ENCODE results near the gene BEX2. TPM values are rescaled to one million over a fixed set of nuclear protein-coding genes. Genes with fewer than 3 reads are reported as not detected.
"Not testable (repeated sequence)": the region's sequence is repeated elsewhere in the genome, so short reads cannot be mapped to it uniquely, and the experiment has no call there.

BEX2 gene
- total RNA-seq, 6 experiments from 2014 or later = not detected

DNA sequence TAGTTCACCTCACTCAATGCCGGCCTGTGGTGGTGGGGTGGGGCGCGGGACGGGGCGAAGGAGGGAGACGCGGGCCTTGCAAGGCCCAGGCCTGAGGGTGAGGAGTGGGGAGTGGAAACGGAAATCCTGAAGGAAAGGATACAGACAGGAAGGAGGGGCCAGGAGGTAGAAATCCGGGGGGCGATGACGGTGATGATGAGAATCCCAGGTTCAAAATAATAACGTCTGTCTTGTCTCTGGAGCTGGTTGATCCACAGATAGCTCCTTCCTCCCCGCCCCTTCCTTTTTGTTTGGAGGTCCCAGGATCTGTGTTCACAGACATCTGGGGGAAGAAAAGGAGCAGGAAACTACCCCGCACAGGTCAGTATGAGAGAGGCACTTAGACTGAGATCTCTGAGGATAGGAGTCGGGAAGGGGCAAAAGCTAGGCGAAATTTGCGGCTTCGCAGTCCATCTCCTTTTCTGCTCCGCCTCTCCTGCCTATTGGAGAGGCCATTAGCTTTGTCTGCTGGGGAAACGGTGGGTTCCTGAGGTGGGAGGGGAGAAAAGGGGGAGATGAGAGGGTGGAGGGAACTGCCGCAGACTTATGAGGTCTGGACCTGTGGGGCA, 20.0 kb upstream of the BEX2 start:
- Mint-ChIP-seq H3K9me3 (no peaks in the 10 kb centered on the region), H3K4me3 (peak overlapping the region; percentile 90), H3K27ac (peak overlapping the region; percentile 58), H3K27me3 (ENCODE audit: insufficient read depth) (peaks cover 4% of the 10 kb centered on the region), H3K36me3 (ENCODE audit: low read depth) (no peaks in the 10 kb centered on the region), H3K4me1 (ENCODE audit: low read depth) (peaks cover 19% of the 10 kb centered on the region)
- TF ChIP-seq, protein P1, sequence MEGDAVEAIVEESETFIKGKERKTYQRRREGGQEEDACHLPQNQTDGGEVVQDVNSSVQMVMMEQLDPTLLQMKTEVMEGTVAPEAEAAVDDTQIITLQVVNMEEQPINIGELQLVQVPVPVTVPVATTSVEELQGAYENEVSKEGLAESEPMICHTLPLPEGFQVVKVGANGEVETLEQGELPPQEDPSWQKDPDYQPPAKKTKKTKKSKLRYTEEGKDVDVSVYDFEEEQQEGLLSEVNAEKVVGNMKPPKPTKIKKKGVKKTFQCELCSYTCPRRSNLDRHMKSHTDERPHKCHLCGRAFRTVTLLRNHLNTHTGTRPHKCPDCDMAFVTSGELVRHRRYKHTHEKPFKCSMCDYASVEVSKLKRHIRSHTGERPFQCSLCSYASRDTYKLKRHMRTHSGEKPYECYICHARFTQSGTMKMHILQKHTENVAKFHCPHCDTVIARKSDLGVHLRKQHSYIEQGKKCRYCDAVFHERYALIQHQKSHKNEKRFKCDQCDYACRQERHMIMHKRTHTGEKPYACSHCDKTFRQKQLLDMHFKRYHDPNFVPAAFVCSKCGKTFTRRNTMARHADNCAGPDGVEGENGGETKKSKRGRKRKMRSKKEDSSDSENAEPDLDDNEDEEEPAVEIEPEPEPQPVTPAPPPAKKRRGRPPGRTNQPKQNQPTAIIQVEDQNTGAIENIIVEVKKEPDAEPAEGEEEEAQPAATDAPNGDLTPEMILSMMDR (IDR thresholded peaks at IDR 0.05) = no peak
- DNase-seq = no peak

DNA sequence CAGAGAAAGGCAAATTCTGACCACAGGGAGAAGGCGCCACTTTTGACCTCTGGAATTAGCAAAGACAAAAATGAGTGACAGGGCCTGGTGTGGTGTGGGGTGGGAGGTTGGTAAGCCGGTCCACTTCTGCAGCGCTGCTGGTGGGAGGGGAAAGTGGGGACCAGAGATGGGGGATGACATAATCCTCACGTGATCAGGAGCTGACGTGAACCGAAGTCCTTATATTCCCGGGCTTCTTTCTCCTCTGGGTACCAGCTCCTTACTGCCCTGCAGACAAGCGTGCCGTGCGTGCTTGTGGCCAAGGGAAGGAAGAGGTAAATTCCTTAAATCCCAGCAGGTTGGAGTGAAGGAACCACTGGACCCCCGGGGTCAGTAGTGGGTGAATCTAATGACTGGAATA, 19.2 kb upstream of the BEX2 start, which contains the start of gene TCEAL7:
TSS of gene TCEAL7 (plus strand) at position 249 of the 400 bp plus-strand sequence. CDS start 1,165 bp downstream, outside the sequence.
- Mint-ChIP-seq H3K27ac (peak within 1 kb of the TSS; percentile 58), H3K27me3 (ENCODE audit: insufficient read depth) (peaks cover 5% of the 10 kb centered on the region), H3K4me3 (peak within 1 kb of the TSS; percentile 90), H3K4me1 (ENCODE audit: low read depth) (peaks cover 19% of the 10 kb centered on the region), H3K9me3 (no peaks in the 10 kb centered on the region), H3K36me3 (ENCODE audit: low read depth) (no peaks in the 10 kb centered on the region)
- peak; percentile 4 for DNase-seq
- TF ChIP-seq, protein P1 (IDR thresholded peaks at IDR 0.05) = no peak

DNA sequence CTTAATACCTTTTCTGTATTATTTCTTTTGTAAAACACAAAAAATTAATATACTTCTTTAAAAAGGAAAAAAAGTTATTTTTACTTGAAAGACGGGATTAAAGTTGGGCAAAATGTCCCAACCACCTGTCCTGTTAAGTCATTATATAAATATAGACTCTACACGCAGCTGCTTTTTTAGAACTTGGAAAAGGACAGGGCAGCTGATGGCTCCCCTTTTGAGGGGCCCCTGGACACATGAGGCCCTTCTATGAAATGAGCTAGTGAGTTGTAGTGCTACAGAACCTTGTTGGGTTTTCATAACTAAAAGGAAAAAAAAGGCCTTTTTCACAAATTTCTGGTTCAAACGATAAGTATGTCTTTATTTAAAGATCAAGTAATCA, 600 bp upstream of the BEX2 start:
- H3K27me3 Mint-ChIP-seq (ENCODE audit: insufficient read depth) = peaks cover 5% of the 10 kb centered on the region
- no peak for DNase-seq

DNA sequence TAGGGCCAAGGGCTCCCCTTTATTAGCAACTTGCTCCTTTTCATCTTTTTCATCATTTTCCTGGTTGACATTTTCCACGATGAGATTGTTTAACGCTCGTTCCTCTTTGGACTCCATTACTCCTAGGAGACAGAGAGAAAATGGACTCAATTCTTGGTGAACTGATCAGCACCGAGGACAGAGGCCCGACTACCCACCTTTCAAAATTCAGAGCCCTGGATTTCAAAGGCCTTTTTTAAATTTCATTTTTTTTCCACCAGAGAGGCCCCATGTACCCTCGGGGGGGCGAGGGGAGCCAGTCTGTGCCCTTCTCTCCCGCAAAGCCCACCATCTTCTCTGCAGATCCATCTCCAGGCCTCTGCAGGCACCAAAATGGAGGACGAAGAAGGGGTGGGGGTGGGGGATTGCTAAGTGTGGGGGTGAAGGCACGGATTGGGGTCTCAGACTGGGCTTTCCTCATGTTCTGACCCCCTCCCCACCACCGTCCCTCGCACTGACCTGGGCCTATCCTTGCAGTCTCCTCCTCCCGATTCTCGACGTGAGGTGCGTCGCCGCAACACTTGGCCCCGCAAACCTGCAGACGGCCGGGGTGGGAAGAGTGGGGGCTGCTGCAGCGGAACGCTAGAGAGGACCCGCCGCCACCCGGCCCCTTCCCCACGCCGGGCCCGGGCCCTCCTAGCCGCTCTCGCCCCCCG, 783 bp downstream of the BEX2 start:
- peaks cover 5% of the 10 kb centered on the region for H3K27me3 Mint-ChIP-seq (ENCODE audit: insufficient read depth)
- DNase-seq = no peak
- no peak overlapping the region for H3K27ac Mint-ChIP-seq

More for the DNA sequence above, 600 bp upstream of the BEX2 start:
- Mint-ChIP-seq H3K9me3 (no peaks in the 10 kb centered on the region), H3K4me1 (ENCODE audit: low read depth) (no peaks in the 10 kb centered on the region), H3K27ac (no peak overlapping the region), H3K4me3 (no peak overlapping the region), H3K36me3 (ENCODE audit: low read depth) (no peaks in the 10 kb centered on the region)
- TF ChIP-seq, protein P1 (IDR thresholded peaks at IDR 0.05) = no peak

DNA sequence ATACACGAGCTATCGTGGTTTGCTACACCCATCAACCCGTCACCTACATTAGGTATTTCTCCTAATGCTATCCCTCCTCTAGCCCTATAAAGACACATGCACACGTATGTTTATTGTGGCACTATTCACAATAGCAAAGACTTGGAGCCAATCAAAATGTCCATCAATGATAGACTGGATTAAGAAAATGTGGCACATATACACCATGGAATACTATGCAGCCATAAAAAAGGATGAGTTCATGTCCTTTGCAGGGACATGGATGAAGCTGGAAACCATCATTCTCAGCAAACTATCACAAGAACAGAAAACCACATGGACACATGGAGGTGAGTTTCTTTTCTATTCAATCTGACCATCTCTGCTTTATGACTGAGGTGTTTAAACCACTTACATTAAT, 5.1 kb downstream of the BEX2 start:
- H3K4me1 Mint-ChIP-seq (ENCODE audit: low read depth); H3K9me3 Mint-ChIP-seq; H3K27me3 Mint-ChIP-seq (ENCODE audit: insufficient read depth); H3K36me3 Mint-ChIP-seq (ENCODE audit: low read depth); H3K27ac Mint-ChIP-seq; DNase-seq; H3K4me3 Mint-ChIP-seq: not testable (repeated sequence)

More for the DNA sequence above, 783 bp downstream of the BEX2 start:
- Mint-ChIP-seq H3K4me3 (no peak overlapping the region), H3K4me1 (ENCODE audit: low read depth) (no peaks in the 10 kb centered on the region), H3K36me3 (ENCODE audit: low read depth) (no peaks in the 10 kb centered on the region), H3K9me3 (no peaks in the 10 kb centered on the region)
- TF ChIP-seq, protein P1 (IDR thresholded peaks at IDR 0.05) = no peak

DNA sequence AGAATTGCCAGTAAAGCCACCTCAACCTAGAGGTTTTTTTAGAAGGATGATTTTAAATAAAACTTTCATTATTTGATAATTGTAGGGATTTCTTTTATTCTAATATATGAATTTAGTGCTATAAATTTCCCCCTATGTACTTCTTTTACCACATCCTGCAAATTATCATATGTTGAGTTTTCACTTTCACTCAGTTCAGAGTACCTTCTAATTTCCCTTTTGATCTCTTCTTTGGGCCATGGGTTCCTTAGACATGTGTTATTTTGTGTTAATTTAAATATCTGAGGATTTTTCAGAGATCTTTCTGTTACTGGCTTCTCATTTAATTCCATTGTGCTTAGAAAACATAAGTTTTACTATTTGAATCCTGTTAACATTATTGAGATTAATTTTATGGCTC, 6.1 kb downstream of the BEX2 start:
- Mint-ChIP-seq H3K9me3 (no peaks in the 10 kb centered on the region), H3K36me3 (ENCODE audit: low read depth) (no peaks in the 10 kb centered on the region), H3K27ac (no peak overlapping the region), H3K27me3 (ENCODE audit: insufficient read depth) (no peaks in the 10 kb centered on the region; the same call in 1 of the 2 replicates), H3K4me3 (no peak overlapping the region), H3K4me1 (ENCODE audit: low read depth) (no peaks in the 10 kb centered on the region)
- TF ChIP-seq, protein P1 (IDR thresholded peaks at IDR 0.05) = no peak
- DNase-seq = no peak
